Diencephalon (tissue), 1 donor: ENCODE results near the gene FBN3. TPM values are rescaled to one million over a fixed set of nuclear protein-coding genes. Genes with fewer than 3 reads are reported as not detected.

ENCODE experiments used
- total RNA-seq: library from RNA; depleted of rRNA; stranded (reverse); fragments of >200 nt; gene quantifications from one replicate; pipeline ENCODE4 v1.2.3, GENCODE V29; 2014

Gene FBN3
- total RNA-seq = 22.1 TPM

DNA sequence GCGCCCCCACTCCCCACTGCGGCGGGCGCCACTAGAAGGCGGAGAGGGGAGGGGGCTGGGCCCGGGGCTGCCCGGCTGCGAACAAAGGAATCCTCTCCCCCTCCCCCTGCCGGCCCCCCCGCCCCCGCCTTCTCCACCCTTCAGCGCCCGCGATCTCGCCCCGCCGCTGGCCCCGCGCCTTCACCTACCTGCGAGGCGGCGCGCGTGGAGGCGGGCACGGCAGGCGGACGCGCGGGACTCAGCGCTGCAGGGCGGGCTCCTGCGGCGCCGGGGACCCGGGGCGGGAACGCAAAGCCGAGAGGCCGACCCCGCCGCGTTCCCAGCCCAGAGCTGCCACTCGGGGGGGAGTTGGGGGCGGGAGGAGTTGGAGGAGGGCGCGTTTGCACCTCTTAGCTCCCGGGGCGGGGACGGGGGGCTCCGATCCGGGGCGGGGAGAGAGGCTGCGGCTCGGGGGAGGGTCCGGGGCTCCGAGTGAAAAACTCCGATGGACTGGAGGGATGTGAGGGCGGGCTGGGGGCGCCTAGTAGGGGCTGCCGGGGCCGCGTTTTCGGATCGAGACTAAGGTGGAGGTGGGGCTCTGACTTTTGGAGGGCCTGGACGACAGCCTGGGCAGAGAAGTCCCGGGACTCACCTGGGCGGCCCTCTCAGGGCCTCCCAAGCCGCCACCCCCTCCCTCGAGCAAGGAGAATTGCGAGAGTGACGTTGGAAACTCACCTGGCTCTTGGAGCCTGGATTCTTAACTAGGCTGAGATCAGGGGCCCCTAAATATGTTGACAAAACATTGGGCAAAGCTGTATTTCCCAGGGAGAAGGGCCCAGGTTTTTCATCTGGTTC lies at the start of gene FBN3:
Gene FBN3, minus strand, starts transcription at position 332 of the 834 bp plus-strand sequence. CDS start 2,112 bp downstream, outside the sequence.

DNA sequence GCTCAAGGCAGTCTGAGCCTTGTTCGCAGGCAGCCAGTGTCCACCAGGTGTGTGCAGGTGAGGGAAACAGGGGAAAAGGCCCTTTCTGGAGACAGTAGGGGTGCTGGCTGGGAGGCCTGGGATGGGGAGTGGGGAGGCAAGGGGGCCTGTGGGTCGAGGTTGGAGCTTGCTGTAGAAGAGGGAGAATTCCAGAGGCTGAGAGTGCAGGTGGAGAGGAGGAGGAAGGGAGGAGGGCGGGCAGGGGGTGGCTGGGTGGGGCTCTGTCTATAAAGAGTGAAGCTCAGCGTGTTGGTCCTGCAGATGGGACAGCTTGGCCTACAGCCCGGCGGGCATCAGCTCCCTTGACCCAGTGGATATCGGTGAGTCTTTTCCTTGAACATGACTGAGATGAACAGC lies 96.9 kb downstream of the FBN3 start, which contains the start of gene CCL25:
Gene CCL25, plus strand, starts transcription at position 297 of the 396 bp plus-strand sequence. CDS start 290 bp downstream, outside the sequence.

Other genes with a start within 250 kb of the FBN3 start
- gene MAP2K7, start 245.7 kb downstream of the FBN3 start, total RNA-seq = 6.9 TPM
- not detected for gene TGFBR3L, start 234.8 kb downstream of the FBN3 start, total RNA-seq
- 7.4 TPM for gene SNAPC2, start 229.3 kb downstream of the FBN3 start, total RNA-seq
- gene CTXN1, start 223.5 kb downstream of the FBN3 start, total RNA-seq = 29.3 TPM
- 34.8 TPM for gene TIMM44, start 205.9 kb downstream of the FBN3 start, total RNA-seq
- 20.8 TPM for gene ELAVL1, start 144.0 kb downstream of the FBN3 start, total RNA-seq
- not detected for gene CCL25, start 96.8 kb downstream of the FBN3 start, total RNA-seq
- gene CERS4, start 59.8 kb upstream of the FBN3 start, total RNA-seq = 55.6 TPM
- 19.1 TPM for gene CD320, start 158.8 kb upstream of the FBN3 start, total RNA-seq
- 8.3 TPM for gene NDUFA7, start 171.8 kb upstream of the FBN3 start, total RNA-seq
- gene RPS28, start 171.9 kb upstream of the FBN3 start, total RNA-seq = 104 TPM
- gene KANK3, start 193.7 kb upstream of the FBN3 start, total RNA-seq = 6.0 TPM
- gene ANGPTL4, start 214.6 kb upstream of the FBN3 start, total RNA-seq = 1.6 TPM
- gene RAB11B, start 240.8 kb upstream of the FBN3 start, total RNA-seq = 122 TPM